CD1c-positive myeloid dendritic cell (primary cell): ENCODE measurements around the gene ANK3.
"Not testable (repeated sequence)": the region's sequence is repeated elsewhere in the genome, so short reads cannot be mapped to it uniquely, and the experiment has no call there.

Experiments
- DNase-seq: peaks from one replicate; pipeline ENCODE4 v3.0.0-alpha.2; 2016; ENCODE audit errors: extremely low spot score

The ANK3 gene

DNA sequence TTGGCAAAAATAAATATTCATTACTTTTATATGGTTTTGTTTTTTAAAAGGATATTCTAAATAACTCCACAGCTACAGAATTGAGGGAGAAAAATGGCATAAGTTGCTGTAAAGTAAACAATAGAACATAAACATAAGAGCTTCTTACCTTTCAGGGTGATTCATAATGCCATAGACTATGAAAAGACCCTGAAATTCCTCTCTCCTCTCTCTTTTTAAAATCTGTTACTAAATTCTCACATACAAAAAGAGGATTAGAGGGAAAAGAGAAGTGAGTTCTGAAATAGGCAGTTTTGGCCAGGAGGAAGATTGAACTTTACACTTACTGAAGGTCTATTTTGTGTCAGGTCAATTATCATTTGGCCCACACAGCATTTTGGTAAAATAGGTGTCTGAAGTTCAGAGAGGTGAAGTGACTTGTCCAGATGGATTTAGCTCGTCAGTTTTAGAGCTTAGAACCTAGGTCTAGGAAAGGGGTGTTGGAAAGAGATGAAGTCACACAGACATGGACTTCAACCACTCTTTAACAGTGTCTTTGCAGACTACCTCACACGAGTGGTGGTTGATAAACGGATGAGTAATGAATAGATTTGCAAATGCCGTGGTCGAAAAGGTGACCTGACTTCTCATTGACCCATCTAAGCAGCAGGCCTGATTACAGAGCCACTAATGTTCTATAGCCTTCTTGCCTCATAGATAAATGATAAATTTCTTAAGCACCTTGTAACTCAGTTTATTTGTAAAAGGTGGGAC is 292.7 kb downstream of the ANK3 start:
- no peak for DNase-seq

DNA sequence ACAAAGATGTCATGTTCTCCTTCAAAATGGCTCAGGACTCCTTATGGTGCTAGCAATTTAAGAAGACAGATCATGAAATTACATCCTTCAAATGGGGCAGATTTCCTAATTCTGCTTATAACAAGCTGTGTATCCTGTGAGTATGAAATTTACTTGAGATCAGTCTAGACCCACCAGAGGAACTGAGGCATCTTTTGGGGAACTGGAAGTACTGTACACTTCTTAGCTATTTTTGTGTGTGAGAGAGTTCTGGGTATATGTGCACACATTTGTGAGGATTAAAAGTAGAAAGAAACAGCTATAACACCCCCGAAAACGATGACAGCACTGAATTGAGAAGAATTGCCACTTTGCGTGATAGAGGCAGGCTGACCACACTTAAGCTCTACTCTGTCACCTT is 296.4 kb downstream of the ANK3 start:
- DNase-seq: no peak

GRCh38 chr10:60086862-60087261 is 302.8 kb downstream of the ANK3 start:
- DNase-seq: no peak

GRCh38 chr10:60086421-60086820 is 303.3 kb downstream of the ANK3 start:
- no peak for DNase-seq

DNA sequence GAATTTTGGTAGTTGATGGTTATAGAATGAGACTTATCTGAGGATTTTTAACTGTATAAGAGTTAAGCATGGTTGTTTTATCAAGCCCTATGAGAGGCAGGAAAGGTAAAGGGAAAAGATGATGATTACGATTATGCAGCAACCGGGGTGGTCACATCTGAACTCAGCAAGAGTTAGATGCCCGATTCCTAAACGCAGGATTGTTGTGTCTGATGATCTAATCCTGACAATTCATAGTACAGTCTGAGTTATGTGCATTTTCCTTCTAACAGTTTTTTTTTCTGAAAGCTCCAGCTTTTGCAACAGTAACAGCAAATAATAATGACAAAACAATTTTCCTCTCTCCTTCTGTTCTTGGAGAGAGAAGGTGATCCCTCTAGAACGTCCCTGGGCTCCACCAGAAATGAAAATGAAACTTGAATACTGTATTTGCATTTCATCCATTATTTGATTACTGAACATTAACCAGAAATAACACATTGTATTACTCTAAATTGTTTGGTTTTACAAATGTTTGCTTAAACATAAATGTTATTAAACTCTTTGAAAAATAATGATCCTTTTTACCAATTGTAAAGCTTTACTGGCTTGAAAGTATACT is 306.8 kb downstream of the ANK3 start:
- DNase-seq: no peak

DNA sequence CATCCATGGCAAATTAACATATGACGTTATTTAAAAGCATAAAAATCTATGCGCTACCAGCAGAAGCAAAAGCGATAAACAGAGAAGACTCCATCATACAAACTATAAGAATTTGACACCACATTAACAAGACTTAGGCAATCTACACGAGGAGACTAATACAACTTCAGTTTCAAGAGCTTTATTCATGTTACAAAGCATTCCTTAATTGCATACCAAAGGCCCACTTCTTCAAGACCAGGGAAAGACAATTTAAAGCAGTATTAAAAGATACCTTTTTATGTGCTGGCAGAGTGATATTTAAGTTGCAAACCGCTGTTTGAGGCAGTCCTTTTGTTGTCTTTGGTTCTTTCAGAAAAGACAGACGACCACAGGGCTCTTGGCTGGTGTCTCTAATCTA is 307.3 kb downstream of the ANK3 start:
- DNase-seq: no peak

- DNase-seq: no peak
These were observed 315.7 kb downstream of the ANK3 start for GRCh38 chr10:60073781-60074656.

DNA sequence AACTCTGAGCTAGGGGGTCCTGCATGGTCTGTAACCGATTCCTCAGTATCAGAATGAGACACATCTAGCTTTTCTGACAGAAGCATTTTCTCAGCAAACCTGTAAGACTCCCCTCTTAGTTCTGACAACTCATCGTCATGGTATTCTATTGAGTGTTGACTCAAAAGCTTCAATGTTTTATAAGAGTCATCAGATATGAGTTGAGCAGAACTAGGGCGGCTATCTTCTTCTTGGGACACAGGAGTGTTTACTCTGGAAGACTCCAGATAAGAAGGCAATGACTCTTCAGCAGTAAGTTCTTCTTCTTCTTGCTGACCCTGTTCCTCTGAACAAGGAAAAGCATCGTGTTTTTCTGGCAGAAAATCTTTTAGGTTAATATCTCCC is 316.3 kb downstream of the ANK3 start:
- DNase-seq: no peak

DNA sequence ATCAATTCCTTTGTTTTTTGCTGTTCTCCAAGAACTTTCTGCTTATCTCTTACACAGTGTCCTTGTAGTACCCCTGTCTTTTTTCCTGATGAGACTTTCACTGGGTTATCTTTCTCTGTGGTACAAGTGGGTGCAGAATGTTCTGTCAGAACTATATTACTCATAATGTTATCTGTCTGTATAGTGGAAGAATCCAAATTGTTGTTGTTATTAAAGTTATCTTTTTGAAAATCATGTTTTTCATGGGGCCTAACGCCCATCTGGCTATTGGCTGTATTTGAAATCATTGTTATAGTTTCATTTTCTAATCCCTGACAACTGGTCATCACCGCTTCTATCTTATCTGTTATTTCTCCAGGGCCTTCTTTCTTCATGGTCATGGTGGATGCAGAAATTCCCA is 320.4 kb downstream of the ANK3 start:
- DNase-seq: no peak

GRCh38 chr10:60050366-60050765 is 339.3 kb downstream of the ANK3 start:
- no peak for DNase-seq

- DNase-seq: no peak
These were observed 341.6 kb downstream of the ANK3 start for GRCh38 chr10:60048091-60048501.

GRCh38 chr10:60045571-60045970 is 344.1 kb downstream of the ANK3 start:
- DNase-seq: no peak

- no peak for DNase-seq
These were observed 344.7 kb downstream of the ANK3 start for GRCh38 chr10:60044971-60045370.

DNA sequence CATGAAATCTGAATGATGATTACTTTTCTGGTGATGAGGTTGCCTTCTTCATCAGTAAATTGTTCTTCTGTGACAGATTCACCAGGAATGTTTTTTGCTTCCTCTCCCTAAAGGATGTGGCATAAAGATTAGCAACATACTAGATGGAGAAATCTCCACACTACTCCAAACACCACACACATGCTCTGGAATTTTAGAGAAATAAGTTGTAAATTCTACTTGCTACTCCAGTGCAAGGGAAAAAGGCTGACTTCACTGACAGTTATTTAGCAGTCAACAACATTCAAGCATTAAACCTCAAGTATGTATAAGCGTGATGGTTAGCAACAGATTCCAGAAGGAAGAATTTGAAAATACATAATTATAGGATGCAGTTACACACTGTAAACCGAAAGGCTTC is 345.4 kb downstream of the ANK3 start:
- no peak for DNase-seq

DNA sequence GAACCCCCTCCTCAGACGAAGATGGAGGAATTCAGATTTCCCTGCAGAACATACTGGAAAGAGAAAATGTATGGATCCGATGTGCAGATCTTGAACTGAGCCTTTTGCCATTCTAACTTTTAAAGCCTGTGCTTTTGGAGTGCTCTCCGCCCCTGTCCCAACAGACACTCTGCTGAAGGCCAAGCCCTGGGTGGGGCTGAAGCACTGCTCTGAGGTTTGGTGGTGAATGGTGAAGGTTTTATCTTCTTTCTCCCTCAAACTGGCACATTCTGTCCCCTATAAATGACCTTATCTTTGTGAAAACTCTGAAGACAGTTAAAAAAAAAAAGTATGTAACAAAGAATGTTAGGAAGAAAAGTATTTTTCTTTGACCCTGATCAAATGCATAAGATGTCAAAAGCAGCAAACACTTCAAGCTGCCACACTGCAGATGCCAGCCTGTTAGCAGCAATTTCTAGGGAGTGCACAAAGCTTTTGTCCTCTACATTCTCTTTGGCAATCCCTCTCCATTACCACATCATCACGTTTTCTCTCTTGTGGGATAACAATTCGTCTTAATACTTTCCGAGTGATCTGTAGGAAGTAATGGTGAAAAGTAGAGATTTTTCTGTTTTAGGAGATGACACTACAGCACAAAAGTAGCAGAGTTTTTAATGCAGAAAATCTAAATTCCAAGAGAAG is 346.0 kb downstream of the ANK3 start:
- DNase-seq: no peak

DNA sequence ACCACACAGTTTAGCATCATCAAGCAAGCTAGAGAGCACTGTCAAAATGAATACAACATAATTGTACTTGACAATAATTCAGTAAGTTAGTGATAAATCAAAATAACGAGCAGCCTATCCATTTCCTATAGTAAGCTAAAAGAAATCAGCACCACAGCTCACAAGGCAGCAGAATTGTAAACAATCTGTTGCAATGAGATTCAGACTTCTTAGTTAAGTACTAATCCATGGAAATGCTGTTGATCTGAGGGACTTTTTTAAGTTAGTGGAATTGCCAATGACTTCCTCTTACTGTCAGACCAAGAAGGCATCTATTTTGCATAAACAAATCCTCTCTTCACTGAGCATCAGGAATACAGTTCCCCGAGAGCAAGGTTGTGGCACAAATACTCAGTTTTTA is 346.8 kb downstream of the ANK3 start:
- no peak for DNase-seq

DNA sequence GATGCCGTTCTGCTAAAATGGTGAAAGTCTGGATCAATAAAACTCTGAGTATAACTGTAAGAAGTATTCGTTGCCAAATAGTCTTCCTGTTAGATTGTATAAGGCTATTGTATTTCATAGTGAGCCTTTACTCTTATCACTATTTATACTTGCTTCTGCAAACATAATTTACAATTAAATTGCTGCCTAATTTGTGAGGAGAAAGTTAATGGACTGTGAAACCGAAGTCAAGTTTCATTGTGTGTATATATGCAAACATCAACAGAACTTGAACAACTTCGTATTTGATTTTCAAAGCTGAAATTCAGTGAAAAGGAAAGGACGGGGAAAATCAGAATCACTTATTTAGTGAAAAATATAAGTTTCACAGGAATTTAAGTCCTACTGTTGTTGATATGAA is 347.4 kb downstream of the ANK3 start:
- DNase-seq: no peak

GRCh38 chr10:60041489-60042133 is 348.1 kb downstream of the ANK3 start:
- peak; percentile 29 for DNase-seq

- no peak for DNase-seq
These were observed 349.5 kb downstream of the ANK3 start for GRCh38 chr10:60040014-60040662.

- no peak for DNase-seq
These were observed 353.7 kb downstream of the ANK3 start for GRCh38 chr10:60035984-60036383.

GRCh38 chr10:60035375-60035774 is 354.3 kb downstream of the ANK3 start:
- DNase-seq: not testable (repeated sequence)
